Kasumi-1 (cell line): Measurements from ENCODE around the gene GPX2.
A peak's percentile ranks its signal among the peaks of the same experiment; 100 is the strongest.
"Not testable (repeated sequence)": the region's sequence is repeated elsewhere in the genome, so short reads cannot be mapped to it uniquely, and the experiment has no call there.

Source experiments
- DNase-seq, 2 experiments: peaks; one replicate each; lab custom pipeline; 2025; lab: John Stamatoyannopoulos, UW

Gene GPX2

DNA sequence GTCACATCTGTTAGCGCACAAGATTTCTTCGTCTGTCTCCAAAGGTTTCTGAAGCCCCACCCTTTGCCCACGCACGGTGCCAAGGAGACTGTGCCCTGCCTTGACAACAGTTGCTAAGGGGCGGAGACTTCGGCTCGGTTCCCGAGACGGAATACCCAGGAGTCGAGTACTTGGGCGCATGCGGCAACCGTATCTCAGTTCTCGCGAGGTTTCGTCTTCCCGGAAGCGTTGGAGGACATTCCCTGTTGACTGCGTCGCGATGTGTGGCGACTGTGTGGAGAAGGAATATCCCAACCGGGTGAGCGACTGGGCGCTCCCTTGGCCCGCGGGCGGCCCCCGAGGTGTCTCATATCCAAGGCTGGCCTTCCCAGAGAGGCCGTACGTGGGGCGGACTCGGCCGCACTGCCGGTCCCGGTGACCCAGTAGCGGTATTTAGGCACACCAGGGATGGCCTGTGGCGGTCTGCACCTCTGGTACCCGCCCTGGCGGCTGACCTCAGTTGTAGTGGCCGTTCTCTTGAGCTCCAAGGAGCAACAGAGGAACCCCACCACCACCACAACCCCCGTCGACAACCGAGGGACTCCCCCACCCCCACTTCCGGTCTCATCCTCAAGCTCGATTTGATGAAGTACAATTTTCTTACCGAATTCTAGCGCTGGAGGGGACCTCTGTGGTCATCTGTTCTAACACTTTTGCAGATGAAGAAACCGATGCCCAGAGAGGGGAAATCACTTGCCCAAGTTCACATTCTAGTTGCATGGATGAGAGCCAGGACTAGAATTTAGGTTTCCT, 28.1 kb downstream of the GPX2 start, which contains the start of gene CHURC1:
Gene CHURC1 (plus strand): TSS at position 219 of the 792 bp plus-strand sequence. CDS start 41 bp downstream, at position 260.
- DNase-seq = peak; percentile 95 to 96

DNA sequence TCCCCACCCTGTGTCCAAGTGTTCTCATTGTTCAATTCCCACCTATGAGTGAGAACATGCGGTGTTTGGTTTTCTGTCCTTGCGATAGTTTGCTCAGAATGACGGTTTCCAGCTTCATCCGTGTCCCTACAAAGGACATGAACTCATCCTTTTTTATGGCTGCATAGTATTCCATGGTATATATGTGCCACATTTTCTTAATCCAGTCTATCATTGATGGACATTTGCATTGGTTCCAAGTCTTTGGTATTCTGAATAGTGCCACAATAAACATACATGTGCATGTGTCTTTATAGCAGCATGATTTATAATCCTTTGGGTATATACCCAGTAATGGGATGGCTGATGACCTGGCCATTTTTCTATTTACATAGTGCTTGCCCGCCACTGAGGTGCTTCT, 29.1 kb downstream of the GPX2 start:
- not testable (repeated sequence) for DNase-seq

DNA sequence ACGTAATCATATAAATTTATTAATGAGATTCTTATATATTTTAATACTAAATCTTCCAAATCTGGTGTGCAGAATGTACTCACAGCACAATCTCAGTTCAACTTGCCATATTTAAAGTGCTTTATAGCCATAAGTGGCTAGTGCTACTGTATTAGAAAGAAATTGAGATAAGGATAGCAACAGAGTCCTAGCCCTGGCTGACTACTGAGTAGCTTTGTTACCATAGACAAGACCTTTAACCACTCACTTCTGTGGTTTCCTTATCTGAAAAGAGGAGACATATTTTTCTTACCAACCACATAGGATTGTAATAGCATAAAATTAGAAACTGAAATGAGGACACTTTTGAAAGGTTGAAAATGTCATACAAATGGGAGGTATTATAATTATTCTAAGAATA, 30.3 kb downstream of the GPX2 start:
- peak; percentile 5 to 13 for DNase-seq

DNA sequence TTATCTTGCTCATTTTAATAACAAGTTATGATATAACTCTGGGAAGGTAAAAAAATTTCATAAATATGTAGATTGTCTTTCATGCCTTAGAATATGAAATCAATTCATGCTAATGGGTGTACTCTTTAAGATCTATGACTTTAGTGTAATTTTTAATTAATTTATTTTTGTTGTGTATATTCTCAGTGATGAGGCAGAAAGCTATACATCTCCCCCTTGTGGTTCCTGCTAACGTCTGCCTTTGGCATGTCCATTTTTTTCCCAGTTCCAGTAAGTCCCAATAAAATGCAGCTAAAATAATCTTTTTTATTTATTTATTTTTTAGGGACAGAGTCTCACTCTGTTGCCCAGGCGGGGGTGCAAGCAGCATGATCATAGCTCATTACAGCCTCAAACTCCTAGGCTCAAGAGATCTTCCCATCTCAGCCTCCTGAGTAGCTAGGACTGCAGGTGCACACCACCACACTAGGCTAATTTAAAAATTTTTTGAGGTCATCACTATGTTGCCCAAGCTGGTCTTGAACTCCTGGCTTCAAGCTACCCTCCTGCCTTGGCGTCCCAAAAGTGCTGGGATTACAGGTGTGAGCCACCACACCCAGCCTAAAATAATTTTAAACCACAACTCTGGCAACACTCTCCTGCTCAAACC, 31.6 kb downstream of the GPX2 start:
- peak; percentile 62 for DNase-seq

DNA sequence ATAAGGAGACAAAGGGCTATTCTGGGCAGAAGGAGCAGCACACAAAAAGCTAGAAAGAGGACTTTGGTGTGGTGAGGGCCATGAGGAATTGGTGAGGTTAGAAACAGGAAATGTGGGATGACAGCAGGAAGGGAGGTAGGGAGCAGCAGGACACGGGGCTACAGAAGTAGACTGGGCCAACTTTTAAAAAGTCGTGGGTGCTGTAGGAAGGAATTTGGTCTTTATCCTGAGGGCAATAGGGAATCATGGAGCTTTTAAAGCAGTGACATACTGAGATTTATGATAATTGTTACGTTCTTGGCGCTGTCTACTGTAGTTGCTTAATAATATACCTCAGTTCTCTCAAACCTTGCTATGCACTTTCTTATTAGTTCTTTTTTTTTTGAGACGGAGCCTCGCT, 36.5 kb downstream of the GPX2 start:
- no peak for DNase-seq

DNA sequence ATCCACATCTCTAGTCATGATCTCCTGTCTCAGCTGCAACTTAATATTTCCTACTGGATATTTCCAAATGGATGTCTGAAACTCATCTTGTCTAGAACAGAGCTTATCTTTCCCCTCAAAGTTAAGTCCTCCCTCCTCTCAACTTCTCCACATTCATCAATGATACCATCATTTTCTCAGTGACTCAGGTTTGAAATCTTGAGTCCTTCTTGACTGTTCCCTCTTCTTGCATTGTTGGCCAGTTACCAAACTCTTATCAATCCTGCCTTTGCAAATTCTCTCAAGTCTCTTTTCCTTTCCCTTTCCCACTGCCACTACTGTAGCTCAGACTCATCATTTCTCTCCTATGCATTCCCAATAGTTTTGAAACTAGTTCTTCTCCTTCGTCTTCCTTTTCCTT, 42.6 kb downstream of the GPX2 start:
- DNase-seq = no peak

DNA sequence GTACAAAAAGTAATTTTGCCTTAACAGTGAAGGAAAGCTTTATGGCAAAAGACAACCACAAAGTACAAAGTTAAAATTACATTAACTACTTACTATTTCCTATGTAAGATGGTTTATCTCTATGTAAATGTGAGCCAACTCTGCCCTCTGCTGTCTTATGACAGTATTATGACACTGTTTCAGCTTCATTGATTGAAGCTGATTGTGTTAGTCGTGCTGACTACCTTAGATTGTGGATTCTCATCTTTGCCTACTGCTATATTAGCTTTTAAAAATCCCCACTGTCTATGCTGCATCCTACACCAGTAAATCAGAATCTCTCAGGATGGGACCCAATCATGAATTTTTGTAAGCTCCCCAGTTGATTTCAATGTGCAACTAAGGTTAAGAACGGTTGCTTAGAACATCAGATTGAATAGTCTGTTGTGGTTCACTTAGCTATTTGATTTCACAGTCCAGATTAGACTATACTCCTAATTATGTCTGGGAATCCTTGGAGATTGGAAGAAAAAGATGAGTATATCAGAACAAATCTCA, 50.6 kb downstream of the GPX2 start:
- peak; percentile 80 to 83 for DNase-seq

DNA sequence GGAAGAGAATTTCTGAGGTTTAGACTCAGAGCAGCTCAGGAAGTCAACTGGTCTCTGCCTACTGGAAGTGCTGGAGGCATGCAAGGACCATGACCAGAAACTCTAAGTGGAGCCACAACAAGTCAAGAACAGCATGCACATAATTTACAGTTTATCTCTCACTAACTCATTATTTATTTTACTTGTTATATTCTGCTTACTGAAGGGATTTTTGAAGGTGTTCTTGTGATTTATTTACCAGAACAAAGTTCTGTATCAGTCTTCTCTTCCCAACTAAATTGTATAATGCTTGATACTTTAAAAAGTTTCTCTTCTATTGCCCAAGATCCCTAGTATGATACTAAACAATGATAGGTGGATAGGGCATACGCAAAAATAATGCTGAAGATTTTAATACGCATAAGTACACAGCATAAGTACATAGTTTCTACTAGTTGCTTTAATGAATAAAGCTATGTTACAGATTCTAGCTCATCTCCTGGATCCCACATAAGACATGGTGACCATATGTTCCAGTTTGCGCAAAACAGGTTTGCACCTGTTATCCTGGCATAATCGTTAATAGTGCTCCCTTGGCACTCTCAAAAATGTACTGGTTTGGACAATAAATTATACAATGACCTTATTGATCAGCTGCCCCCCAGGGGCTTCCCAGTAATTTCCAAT, 51.2 kb downstream of the GPX2 start:
- no peak for DNase-seq

DNA sequence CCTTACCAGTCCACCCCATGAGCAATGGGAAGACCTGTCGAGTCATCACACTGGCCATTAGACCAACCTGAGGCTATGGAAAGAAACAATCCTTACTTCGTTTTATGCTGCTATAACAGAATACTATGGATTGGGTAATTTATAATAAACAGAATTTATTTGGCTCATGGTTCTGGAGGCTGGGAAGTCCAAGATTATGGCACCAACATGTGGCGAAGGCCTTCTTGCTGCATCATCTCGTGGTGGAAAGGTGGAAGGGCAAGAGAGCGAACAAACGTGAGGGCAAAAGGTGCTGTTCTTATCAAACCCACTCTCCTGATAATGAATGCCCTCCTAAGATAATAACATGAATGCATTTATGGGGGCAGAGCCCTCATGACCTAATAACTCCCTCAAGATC, 53.2 kb downstream of the GPX2 start:
- DNase-seq = no peak
